Dermis microvascular lymphatic vessel endothelial cell (primary cell): Measurements from ENCODE around the gene LORICRIN. TPM values are rescaled to one million over a fixed set of nuclear protein-coding genes. Genes with fewer than 3 reads are reported as not detected.

Experiments
- DNase-seq, 2 donors: peaks; one replicate each; pipeline versions ENCODE4 v3.0.0 to v3.0.0-alpha.2; 2010; ENCODE audit warnings: low read depth in 2 of 2
- total RNA-seq: library from RNA; depleted of rRNA; stranded (reverse); fragments of >200 nt; gene quantifications from 2 replicates; pipeline ENCODE4 v1.2.1, GENCODE V29; 2014

LORICRIN gene
- total RNA-seq, 1 donor from 2014 or later, result not detected

DNA sequence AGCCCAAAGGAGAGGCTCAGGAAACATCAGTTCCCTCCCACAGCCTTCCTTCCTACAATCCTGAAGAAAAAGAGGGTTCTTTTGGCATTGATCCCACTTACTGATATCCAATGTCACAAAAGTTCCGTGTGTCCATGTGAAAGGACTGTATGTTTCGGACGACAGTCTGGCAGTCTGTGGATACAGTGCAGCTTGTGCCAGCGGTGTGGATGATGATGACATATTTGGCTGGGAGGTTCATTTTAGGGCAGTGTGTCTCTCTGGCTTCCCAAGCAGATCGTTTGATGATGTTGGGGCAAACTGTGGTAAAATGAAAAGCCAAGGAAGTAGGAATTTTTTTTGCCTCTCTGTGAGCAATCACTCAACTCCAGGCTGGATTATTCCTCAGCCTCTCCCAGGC, 42.8 kb downstream of the LORICRIN start:
- no peak for DNase-seq

DNA sequence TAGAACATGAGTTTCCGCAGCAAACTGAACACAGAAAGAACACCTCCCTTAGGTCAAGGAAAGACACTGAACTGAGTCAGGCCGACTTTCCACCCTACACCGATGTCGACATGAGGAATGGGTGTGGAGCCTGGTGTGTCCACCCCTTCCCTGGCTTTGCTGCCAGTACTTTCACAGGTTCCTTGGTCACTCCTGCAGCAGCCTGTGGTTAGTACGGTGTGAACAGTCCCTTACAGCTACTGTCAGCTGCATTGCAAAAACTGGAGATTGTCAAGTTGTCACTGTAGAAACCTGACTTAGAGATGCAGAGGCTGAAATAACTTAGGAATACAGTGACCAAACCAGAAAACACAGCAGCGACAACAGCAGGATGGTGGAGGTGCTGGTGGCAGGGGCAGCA, 46.2 kb downstream of the LORICRIN start:
- no peak for DNase-seq

DNA sequence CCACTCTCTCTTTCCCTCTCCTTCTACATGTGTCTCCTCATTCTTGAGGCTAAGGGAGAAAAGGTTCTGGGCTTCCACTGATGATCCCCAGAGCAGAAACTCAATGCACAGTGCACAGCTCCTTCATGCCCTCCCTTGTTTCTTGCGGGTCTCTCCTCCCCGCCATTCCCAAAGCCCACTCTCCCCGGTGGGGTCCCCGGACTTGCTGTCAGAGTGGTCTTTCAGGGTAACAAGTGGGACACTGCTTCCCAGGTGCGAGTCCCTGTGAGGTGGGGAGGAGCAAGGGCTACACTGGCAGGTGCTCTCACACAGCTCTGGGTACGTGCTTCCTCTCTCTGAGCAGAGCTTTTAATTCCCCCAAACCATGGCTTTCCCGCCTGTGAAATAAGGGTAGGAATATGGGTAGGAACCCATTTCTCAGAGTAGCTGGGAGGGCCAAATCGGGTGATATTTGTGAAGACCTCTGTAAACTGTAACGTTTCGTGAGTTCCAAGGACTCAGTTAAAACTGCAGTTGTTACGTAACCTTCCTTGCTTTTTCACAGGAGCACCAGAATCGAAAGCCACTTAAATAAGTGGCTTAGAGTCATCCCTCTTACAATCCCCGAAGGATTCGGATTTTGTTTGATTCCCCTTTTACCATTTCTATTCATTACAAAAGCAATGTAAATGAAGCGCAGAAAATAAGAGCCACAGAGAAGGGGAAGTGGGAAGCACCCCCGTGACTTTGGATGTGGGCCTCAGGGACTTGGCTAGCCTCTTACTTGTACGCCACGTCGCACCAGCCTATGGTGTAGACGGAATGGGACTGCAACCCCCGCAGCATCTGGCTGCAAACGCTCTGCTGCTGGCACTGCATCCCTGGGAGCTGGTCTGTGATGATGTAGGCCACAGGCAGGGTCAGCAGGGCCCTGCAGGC, 47.1 kb downstream of the LORICRIN start:
- DNase-seq, result no peak

DNA sequence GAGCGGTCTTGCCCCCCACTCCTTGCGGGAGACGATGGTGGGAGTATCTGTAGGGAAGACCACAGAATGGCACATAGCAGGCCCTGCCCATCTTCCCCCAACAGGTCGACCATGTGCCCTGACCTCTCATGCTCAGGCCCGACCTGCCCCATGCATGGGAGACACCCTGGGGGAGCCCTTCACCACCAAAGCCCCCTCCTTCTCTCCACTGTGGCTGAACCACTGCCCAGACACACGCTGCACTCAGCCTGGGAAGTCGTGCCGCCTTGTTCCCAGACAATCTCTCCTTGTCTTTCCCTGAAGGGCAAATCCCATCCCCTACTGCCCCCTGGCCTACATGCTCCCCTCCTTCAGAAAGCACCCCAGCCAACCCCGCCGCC, 47.7 kb downstream of the LORICRIN start:
- no peak for DNase-seq

DNA sequence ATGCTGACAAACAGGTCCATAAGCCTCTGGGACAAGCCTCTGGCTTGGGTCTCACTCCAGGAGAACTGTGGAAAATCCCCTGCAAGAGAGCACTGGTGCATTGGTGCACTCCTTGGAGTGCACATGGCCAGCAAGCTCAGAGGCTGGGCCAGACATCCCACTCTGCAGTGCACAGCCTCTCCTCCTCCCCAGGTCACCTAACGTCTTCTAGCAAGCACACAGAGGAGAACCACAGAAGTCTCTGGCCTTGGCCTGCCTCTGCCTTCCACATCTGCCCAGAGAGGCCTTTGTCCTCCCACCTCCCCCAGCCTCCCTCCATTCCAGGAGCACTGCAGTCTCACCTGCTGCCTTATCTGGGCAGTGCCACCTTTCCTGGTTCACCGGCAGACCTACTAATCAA, 49.1 kb downstream of the LORICRIN start:
- DNase-seq, result no peak

DNA sequence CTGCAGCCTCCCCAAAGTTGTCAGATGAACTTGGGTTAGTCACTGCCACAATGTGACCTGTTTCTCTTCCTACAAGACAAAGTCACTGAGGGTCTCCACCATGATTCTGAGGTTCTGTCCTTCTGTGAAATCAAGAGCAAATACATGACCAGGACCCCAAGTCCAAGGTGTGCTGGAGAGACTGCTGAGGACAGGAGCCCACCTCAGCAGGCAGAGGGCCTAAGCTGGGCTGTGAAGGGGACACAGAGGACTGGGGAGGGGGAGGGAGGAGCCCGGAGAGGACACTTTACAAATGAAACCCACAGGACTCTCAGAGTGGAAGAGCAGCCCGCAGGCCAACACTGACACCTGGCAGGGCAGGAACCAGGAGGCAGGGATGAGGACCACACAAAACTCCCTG, 50.0 kb downstream of the LORICRIN start:
- no peak for DNase-seq

DNA sequence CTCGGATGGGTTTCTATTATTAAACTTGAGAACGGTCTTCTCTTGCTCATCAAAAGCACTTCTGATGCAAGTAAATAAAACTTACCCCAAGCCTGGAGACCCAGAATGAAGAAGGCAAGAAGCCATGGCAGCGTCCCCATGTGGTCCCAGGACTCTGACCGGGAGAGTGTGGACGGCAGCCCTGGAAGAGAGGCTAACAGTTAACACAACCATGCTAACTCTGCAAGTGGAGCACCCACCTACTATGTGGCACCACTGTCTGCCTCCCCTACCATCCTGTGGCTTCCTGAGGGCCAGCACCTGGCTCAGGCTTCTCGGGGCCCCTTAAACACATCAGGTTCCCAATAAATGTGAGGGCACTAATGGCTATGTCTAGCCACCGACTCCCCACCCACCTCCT, 51.0 kb downstream of the LORICRIN start:
- no peak for DNase-seq

Other genes starting within 250 kb of the LORICRIN start
- not detected in 2 replicates for gene SPRR1B, start 228.5 kb upstream of the LORICRIN start, total RNA-seq
- not detected in 2 replicates for gene SPRR2D, start 218.6 kb upstream of the LORICRIN start, total RNA-seq
- not detected in 2 replicates for gene SPRR2A, start 202.2 kb upstream of the LORICRIN start, total RNA-seq
- not detected in 2 replicates for gene SPRR2B, start 188.1 kb upstream of the LORICRIN start, total RNA-seq
- not detected in 2 replicates for gene SPRR2E, start 165.2 kb upstream of the LORICRIN start, total RNA-seq
- not detected in 2 replicates for gene SPRR2F, start 146.2 kb upstream of the LORICRIN start, total RNA-seq
- gene SPRR2G, start 108.8 kb upstream of the LORICRIN start, total RNA-seq, result not detected in 2 replicates
- not detected in 2 replicates for gene LELP1, start 56.3 kb upstream of the LORICRIN start, total RNA-seq
- under 0.01 TPM in 1 of 2 replicates, not detected in the other for gene PRR9, start 42.1 kb upstream of the LORICRIN start, total RNA-seq
- gene PGLYRP3, start 53.3 kb downstream of the LORICRIN start, total RNA-seq, result not detected in 2 replicates
- not detected in 2 replicates for gene PGLYRP4, start 89.2 kb downstream of the LORICRIN start, total RNA-seq
- gene S100A9, start 98.2 kb downstream of the LORICRIN start, total RNA-seq, result 0.25 and 0.90 TPM in 2 replicates
- gene S100A12, start 115.9 kb downstream of the LORICRIN start, total RNA-seq, result not detected in 2 replicates
- gene S100A8, start 131.4 kb downstream of the LORICRIN start, total RNA-seq, result not detected in 2 replicates
- not detected in 2 replicates for gene S100A7A, start 156.8 kb downstream of the LORICRIN start, total RNA-seq
- gene S100A7, start 201.0 kb downstream of the LORICRIN start, total RNA-seq, result not detected in 2 replicates